Measurements from ENCODE around the gene PCBD2.

Gene PCBD2

DNA sequence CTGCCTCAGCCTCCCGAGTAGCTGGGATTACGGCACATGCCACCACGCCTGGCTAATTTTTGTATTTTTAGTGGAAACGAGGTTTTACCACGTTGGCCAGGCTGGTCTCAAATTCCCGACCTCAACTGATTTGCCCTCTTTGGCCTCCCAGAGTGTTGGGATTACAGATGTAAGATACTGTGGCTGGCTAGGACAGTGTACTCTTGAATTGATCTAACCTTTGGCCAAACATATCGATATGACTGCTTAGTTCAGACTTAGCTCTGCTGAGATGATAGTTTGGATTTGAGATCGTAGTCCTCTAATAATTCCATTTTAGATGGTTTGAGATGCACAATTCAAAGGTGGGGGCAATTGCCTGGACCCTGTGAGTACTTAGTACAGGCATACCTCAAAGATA is 15.6 kb upstream of the PCBD2 start:
- ChIA-PET POLR2A (interaction anchor here (0.7 kb wide), 1 partner anchor 12 kb away, joined by 5 read pairs; no protein-coding TSS in a partner anchor), CTCF (no interaction called here)
- H3K4me3 ChIP-seq (ENCODE audit: low read depth, low read length): no peak overlapping the region
- TF ChIP-seq, protein P1, sequence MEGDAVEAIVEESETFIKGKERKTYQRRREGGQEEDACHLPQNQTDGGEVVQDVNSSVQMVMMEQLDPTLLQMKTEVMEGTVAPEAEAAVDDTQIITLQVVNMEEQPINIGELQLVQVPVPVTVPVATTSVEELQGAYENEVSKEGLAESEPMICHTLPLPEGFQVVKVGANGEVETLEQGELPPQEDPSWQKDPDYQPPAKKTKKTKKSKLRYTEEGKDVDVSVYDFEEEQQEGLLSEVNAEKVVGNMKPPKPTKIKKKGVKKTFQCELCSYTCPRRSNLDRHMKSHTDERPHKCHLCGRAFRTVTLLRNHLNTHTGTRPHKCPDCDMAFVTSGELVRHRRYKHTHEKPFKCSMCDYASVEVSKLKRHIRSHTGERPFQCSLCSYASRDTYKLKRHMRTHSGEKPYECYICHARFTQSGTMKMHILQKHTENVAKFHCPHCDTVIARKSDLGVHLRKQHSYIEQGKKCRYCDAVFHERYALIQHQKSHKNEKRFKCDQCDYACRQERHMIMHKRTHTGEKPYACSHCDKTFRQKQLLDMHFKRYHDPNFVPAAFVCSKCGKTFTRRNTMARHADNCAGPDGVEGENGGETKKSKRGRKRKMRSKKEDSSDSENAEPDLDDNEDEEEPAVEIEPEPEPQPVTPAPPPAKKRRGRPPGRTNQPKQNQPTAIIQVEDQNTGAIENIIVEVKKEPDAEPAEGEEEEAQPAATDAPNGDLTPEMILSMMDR (IDR thresholded peaks at IDR 0.05; ENCODE audit: insufficient read depth, low read length, missing control alignments): no peak
- no peak for DNase-seq (ENCODE audit: low read depth, low spot score)

DNA sequence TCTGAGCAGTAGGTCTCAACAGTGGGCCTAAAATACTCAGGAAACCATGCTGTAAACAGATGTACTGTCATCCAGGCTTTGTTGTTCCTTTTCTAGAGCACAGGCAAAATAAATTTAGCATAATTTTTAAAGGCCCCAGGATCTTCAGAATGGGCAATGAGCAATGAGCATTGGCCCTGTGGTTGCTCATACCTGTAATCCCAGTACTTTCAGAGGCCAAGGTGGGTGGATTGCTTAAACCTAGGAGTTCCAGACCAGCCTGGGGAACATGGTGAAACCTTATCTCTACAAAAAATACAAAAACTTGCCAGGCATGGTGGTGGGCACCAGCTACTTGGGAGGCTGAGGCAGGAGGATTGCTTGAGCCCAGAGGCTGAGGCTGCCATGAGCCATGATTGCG is 13.5 kb upstream of the PCBD2 start:
- POLR2A ChIA-PET: no interaction called here
- CTCF ChIA-PET: interaction anchor here (3.4 kb wide), 1 partner anchor 13 kb away, joined by 19 read pairs; the partner anchor contains the start of gene PCBD2
- H3K4me3 ChIP-seq (ENCODE audit: low read depth, low read length): no peak overlapping the region
- TF ChIP-seq, protein P1 (IDR thresholded peaks at IDR 0.05; ENCODE audit: insufficient read depth, low read length, missing control alignments): no peak
- no peak for DNase-seq (ENCODE audit: low read depth, low spot score)

DNA sequence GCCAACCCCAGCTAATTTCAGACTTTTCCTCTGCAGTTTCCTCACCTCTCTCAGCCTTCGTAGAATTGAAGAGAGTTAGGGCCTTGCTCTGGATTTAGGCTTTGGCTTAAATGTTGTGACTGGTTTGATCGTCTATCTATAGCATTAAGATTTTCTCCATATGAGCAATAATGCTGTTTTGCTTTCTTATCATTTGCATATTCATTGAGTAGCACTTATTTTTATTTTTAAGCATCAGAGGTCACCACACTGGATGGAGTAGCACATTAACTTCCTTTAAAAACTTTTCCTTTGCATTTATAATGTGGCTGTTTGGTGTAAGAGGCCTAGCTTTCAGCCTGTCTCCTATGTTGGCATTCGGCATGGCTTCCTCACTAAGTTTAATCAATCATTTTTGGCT is 12.6 kb upstream of the PCBD2 start:
- ChIA-PET CTCF (interaction anchor here (3.4 kb wide), 1 partner anchor 12 kb away, joined by 19 read pairs; the partner anchor contains the start of gene PCBD2), POLR2A (no interaction called here)

DNA sequence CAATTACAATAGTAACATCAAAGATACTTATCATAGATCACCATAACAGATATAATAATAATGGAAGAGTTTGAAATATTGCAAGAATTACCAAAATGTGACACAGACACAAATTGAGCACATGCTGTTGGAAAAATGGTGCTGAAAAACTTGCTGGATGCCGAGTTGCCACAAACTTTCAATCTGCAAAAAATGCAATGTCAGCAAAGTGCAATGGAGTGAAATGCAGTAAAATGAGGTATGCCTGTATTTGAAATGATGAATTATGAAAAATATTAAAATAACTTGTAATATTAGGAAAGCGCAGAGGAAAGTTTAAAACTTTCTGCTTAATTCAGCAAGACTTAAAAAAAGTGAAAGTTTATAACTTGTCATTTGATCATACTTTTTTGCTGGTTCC is 12.0 kb upstream of the PCBD2 start:
- no peak for DNase-seq (ENCODE audit: low read depth, low spot score)
- POLR2A ChIA-PET: no interaction called here
- CTCF ChIA-PET: interaction anchor here (3.4 kb wide), 1 partner anchor 11 kb away, joined by 19 read pairs; the partner anchor contains the start of gene PCBD2
- TF ChIP-seq, protein P1 (IDR thresholded peaks at IDR 0.05; ENCODE audit: insufficient read depth, low read length, missing control alignments): no peak
- H3K4me3 ChIP-seq (ENCODE audit: low read depth, low read length): no peak overlapping the region

More for the DNA sequence above, 12.6 kb upstream of the PCBD2 start:
- DNase-seq (ENCODE audit: low read depth, low spot score): no peak
- no peak overlapping the region for H3K4me3 ChIP-seq (ENCODE audit: low read depth, low read length)
- TF ChIP-seq, protein P1 (IDR thresholded peaks at IDR 0.05; ENCODE audit: insufficient read depth, low read length, missing control alignments): no peak

DNA sequence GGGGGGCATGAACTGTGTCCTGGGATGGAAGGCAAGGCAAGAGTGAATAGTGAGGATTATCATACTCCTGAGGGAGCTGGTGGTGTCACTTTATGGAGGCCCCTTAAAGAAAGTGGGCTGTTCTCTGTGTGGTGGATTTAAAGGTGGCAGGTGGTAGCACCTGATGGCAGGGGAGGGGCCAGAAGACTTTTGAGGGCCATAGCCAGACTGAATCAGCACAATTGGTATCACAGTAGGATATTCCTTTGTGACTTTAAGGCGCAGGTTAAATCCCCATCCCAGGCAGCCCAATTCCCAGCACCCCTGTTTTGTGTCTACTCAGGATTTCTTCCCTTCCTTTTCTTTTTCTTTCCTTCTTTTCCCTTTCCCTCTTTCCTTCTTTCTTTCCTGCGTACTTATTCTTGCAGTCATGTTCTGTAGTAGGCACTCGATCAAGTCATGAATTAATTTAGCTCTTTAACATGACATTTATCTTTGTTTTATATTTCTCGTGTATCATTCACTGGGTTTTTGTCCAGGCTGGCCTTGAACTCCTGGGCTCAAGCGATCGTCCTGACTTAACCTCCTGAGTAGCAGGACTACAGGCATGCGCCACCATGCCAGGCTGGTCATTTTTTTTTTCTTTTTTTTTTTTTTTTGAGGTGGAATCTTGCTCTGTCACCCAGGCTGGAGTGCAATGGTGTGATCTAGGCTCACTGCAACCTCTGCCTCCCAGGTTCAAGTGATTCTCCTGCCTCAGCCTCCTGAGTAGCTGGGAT is 11.0 kb upstream of the PCBD2 start:
- no peak for DNase-seq (ENCODE audit: low read depth, low spot score)
- TF ChIP-seq, protein P1 (IDR thresholded peaks at IDR 0.05; ENCODE audit: insufficient read depth, low read length, missing control alignments): no peak
- CTCF ChIA-PET: interaction anchor here (2.4 to 3.4 kb wide), 2 partner anchors 10 to 11 kb away, joined by 19 to 20 read pairs; partner anchors contain the start of gene PCBD2
- H3K4me3 ChIP-seq (ENCODE audit: low read depth, low read length): no peak overlapping the region
- POLR2A ChIA-PET: no interaction called here

DNA sequence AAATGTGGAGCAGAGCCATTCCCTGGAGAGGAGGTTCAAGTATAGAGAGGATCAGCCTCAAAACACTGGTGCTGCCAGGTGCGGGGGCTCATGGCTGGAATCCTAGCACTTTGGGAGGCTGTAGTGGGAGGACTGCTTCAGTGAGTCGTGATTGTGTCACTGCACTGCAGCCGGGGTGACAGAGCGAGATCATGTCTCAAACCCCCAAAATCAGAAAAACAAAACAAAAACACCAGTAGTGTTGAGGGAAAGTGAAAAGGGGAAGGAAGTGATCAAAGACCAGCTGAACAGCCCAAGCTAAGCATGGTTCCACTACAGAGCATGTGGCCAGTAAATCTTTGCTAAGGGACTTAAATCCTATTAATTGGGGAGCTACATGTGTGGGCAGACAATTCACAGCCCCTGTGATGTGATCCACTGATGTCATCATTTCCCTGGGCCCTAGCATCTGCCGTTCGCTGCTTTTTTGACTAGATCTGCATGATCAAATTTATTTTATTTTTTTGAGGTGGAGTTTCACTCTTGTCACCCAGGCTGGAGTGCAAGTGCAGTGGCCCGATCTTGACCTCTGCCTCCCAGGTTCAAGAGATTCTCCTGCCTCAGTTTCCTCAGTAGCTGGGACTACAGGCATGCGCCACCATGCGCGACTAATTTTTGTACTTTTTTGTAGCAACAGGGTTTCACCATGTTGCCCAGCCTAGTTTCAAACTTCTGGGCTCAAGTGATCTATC is 2.7 kb upstream of the PCBD2 start:
- TF ChIP-seq, protein P1 (IDR thresholded peaks at IDR 0.05; ENCODE audit: insufficient read depth, low read length, missing control alignments): no peak
- ChIA-PET POLR2A (interaction anchor here (0.7 kb wide), 1 partner anchor 164 kb away, joined by 3 read pairs; the partner anchor contains the start of gene CAMLG), CTCF (interaction anchor here (0.7 to 5.4 kb wide), 5 partner anchors 9 to 163 kb away, joined by 3 to 49 read pairs (median 4); partner anchors contain the start of gene CAMLG)
- no peak overlapping the region for H3K4me3 ChIP-seq (ENCODE audit: low read depth, low read length)
- DNase-seq (ENCODE audit: low read depth, low spot score): no peak
